LNCaP clone FGC (cell line): Measurements from ENCODE around the gene RANBP2.

Source experiments
- DNase-seq: peaks from one replicate; pipeline ENCODE4 v3.0.0-alpha.2; 2011; ENCODE audit warnings: low read depth
- H3K4me3 ChIP-seq: 2 replicates; pipeline ENCODE4 v1.5.1; 2011; ENCODE audit warnings: mild to moderate bottlenecking, low read depth, low read length, control low read depth
- TF ChIP-seq, protein P1 (sequence below): IDR thresholded peaks from 2 replicates; pipeline ENCODE4 v1.5.1; 2012; ENCODE audit warnings: mild to moderate bottlenecking; ENCODE audit not compliant: control insufficient read depth, insufficient read depth; ENCODE audit errors: extremely low read depth

RANBP2 gene

DNA sequence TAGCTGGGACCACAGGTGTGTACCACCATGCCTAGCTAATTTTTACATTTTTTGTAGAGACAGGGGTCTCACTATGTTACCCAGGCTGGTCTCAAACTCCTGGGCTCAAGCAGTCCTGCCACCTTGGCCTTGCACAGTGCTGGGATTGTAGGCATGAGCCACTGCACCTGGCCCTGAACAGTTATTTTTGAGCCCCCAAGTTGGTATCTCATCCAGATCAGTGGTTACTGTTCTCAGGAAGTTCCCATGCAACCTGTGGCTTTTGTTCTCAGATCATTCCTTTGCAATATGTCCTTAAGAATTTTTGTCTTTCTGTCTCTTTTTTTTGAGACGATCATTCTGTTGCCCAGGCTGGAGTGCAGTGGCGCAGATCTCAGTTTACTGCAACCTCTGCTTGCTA, 59.6 kb downstream of the RANBP2 start:
- TF ChIP-seq, protein P1, sequence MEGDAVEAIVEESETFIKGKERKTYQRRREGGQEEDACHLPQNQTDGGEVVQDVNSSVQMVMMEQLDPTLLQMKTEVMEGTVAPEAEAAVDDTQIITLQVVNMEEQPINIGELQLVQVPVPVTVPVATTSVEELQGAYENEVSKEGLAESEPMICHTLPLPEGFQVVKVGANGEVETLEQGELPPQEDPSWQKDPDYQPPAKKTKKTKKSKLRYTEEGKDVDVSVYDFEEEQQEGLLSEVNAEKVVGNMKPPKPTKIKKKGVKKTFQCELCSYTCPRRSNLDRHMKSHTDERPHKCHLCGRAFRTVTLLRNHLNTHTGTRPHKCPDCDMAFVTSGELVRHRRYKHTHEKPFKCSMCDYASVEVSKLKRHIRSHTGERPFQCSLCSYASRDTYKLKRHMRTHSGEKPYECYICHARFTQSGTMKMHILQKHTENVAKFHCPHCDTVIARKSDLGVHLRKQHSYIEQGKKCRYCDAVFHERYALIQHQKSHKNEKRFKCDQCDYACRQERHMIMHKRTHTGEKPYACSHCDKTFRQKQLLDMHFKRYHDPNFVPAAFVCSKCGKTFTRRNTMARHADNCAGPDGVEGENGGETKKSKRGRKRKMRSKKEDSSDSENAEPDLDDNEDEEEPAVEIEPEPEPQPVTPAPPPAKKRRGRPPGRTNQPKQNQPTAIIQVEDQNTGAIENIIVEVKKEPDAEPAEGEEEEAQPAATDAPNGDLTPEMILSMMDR = no peak
- no peak for DNase-seq
- no peak overlapping the region for H3K4me3 ChIP-seq

DNA sequence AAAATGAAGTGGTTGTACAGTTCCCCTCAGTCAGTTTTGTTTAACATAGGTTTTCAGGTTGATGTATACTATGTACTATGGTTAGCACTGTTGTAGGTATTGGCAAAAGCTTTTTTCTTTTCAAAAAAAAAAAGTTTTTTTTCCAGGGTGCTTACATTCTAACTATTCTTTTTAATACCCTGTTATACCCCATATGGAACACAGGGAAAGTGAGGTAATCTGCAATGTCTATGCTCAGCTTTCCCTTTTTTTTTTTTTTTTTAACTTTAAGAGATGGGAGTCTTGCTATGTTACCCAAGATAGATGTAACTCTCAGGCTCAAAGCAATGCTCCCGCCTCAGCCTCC, 66.7 kb downstream of the RANBP2 start:
- DNase-seq = no peak
- TF ChIP-seq, protein P1 = no peak
- H3K4me3 ChIP-seq = peak overlapping the region; percentile 76

- peak; percentile 38 for DNase-seq
- TF ChIP-seq, protein P1 = no peak
These were observed 67.3 kb downstream of the RANBP2 start, which contains the start of gene CCDC138 for GRCh38 chr2:108786354-108787215. Gene CCDC138 (plus strand): TSS chr2:108786771. CDS start chr2:108786823, 52 bp downstream.

DNA sequence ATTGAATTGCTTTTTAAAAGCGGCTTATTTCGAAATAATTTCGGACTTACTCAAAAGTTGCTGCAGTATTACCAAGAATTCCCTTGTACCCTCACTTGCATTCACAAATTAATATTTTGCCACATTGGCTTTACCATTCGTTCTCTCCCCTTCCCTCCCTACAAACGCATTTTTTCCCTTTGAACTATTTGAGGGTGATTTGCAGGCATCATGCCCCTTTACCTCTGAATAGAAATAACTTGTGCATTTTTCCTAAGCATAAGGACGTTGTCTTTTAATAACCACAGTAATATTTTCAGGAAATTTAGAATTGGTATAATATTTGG, 67.9 kb downstream of the RANBP2 start:
- TF ChIP-seq, protein P1 = no peak
- H3K4me3 ChIP-seq = peak overlapping the region; percentile 76
- no peak for DNase-seq

More at GRCh38 chr2:108786354-108787215, 67.3 kb downstream of the RANBP2 start, which contains the start of gene CCDC138:
- peak within 1 kb of the TSS; percentile 76 for H3K4me3 ChIP-seq

DNA sequence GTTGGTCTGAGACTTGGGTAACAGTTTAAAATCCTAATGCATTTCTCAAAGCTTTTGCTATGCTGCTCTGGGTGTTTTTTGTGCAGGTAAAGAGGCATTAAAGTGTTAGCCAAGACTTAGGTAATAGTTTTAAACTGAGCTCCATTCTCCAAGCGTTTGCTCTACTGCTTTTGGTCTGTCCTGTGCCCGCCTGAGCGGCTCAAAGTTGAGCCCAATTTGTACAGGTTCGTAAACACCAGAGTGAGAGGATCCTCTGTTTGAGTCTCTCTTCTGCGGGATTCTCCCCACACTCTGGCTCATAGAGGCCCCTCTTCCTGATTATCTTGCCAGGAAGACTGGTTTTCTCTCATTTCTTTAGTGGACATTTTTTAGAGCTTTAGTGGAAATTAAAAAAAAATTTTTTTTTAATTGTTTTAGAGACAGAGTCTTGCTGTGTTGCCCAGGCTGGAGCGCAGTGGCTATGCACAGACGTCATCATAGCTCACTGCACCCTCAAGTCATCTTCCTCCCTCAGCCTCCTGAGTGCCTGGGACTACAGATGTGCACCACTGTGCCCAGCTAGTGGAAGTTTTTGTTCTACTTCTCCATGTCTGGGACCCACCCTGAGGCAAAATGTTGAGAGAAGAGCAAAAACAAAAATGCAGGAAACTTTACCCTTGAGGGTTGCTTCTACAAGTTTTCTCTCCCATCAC, 83.9 kb downstream of the RANBP2 start:
- TF ChIP-seq, protein P1 = no peak
- H3K4me3 ChIP-seq = no peak overlapping the region
- DNase-seq = no peak

GRCh38 chr2:108805032-108805431, 85.8 kb downstream of the RANBP2 start:
- H3K4me3 ChIP-seq = no peak overlapping the region
- TF ChIP-seq, protein P1 = no peak
- no peak for DNase-seq
